Measurements from ENCODE around the gene USB1.

- TF ChIP-seq JUND (IDR thresholded peaks at IDR 0.05) (no peak), CTCF (IDR thresholded peaks at IDR 0.05; ENCODE audit: low read depth, low read length, missing input control) (no peak), YY1 (IDR thresholded peaks at IDR 0.05) (no peak), SP1 (IDR thresholded peaks at IDR 0.05) (no peak)
Measured at GRCh38 chr16:57982385-57982784, 18.8 kb upstream of the USB1 start.

Data from liver (tissue), 3 donors.